GM19324 (cell line): ENCODE data around the gene ZDHHC17.
"Not testable (repeated sequence)": the region's sequence is repeated elsewhere in the genome, so short reads cannot be mapped to it uniquely, and the experiment has no call there.

Experiments
- ATAC-seq: cut with Tn5 transposase; IDR thresholded peaks from one replicate; pipeline ENCODE4 v1.9.1; 2021; ENCODE audit warnings: mild to moderate bottlenecking, moderate library complexity; ENCODE audit not compliant: unreplicated experiment, low FRiP score

The ZDHHC17 gene, protein sequence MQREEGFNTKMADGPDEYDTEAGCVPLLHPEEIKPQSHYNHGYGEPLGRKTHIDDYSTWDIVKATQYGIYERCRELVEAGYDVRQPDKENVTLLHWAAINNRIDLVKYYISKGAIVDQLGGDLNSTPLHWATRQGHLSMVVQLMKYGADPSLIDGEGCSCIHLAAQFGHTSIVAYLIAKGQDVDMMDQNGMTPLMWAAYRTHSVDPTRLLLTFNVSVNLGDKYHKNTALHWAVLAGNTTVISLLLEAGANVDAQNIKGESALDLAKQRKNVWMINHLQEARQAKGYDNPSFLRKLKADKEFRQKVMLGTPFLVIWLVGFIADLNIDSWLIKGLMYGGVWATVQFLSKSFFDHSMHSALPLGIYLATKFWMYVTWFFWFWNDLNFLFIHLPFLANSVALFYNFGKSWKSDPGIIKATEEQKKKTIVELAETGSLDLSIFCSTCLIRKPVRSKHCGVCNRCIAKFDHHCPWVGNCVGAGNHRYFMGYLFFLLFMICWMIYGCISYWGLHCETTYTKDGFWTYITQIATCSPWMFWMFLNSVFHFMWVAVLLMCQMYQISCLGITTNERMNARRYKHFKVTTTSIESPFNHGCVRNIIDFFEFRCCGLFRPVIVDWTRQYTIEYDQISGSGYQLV

DNA sequence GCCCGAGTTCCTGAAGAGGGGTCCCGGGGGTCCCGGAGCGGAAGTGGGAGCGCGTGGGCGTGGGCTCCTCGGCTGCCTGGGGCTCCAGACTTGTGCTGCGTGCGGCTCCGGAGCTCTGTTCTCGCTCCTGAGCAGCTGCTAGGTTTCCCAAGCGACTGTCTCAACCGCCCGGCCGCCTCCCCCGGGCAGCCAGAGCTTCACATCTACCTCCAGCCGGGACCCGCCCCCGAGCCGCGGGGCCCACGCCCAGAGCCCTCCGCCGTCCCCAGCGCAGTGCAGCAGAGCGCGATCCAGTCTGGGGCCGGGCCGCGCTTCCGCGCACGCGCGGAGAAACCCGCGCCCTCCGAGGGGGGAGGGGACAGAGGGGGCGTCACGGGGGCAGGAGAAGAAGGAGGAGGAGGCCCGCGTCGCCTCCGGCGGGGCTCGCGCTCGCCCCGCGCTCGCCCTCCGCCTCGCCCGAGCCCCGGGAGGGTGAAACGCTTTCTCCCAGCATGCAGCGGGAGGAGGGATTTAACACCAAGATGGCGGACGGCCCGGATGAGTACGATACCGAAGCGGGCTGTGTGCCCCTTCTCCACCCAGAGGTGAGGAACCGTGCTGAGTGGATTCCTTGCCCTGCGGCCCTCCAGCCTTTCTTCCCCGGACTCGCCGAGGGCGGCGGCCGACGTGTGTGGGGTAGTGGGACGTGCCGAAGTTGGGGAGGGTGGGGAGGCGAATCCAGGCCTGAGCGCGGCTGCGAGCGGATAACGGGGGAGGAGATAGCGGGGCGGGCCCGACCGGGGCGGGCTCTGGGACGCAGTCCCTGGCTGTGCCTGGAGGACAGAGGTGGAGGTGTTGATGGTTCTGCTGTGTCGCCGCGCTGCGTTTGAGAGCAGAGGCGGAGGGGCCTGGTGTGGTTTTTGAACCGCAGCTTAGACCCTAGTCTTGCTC is at the start of gene ZDHHC17:
Gene ZDHHC17 (plus strand): TSS at position 370 of the 930 bp plus-strand sequence. CDS start 122 bp downstream, at position 492.
- ATAC-seq: peak; percentile 98

- ATAC-seq: no peak
Observed at GRCh38 chr12:76714415-76714814, 49.5 kb upstream of the ZDHHC17 start.

GRCh38 chr12:76714861-76715260 is 49.1 kb upstream of the ZDHHC17 start:
- ATAC-seq: no peak

DNA sequence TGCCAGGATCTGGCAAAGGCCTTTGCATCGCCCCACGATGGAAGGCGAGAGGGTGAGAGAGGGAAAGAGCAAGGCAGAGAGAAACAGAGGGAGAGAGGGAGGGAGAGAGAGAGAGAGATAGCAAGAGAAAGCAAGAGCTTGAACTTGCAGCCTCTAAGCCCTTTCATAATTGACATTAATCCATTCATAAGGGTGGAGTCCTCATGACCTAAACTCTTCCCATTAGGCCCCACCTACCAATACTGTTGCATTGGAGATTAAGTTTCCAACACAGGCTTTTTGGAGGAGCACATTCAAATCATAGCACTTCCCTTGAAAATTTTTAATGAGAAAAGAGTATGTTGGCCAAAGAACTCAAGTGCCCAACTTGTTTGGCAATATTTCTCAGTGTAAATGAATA is 48.6 kb upstream of the ZDHHC17 start:
- no peak for ATAC-seq

DNA sequence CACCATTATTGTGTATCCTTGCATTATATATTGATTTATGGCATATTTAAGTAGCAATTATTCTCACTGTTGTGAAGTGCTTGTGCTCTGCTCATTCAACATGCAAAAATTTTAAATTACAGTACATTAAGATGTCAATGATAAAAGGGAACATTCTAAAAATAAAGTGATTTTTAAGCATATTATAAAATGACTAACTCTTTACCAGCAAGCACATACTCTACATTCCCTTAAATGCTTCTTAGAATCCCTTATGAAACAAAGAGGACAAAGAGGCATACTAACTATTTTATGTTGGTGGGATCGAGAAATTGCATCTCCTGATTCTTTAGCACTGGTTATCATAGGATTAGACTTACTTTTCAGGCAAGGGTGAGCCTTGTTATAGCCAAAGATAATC is 46.6 kb upstream of the ZDHHC17 start:
- no peak for ATAC-seq

DNA sequence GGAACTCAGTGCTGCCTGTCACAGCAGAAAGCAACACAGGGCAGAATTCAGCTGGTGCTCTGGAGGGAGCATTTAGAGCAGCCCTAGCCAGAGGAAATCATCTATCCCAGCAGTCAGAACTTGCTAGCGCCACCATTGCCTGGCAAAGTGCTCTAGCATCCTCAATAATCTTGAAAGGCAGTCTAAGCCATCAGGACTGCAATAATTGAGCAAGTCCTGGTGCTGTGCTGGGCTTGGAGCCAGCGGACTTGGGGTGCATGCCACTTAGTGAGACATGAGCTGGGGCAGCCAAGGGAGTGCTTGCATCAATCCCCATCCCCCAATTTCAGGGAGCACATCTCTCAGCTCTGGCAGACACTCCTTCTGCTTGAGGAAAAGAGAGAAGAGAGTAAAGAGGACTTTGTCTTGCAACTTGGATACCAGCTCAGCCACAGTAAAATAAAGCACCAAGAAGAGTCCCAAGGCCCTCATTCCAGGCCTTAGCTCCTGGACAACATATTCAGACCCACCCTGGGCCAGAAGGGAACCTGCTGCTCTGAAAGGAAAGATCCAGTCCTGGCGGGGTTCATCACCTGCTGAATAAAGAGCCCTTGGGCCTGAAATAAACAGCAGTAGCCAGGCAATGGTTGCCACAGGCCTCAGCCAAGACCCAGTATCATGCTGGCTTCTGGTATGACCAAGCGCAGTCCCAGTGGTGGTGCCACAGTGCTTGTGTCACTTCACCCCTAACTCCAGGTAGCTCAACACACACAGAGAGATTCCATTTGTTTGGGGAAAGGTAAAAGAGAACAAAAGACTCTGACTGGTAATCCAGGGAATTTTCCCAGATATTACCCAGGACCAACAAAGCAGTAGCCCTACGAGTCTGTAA is 44.5 kb upstream of the ZDHHC17 start:
- ATAC-seq: no peak

- ATAC-seq: no peak
Observed at GRCh38 chr12:76720068-76720467, 43.8 kb upstream of the ZDHHC17 start.

GRCh38 chr12:76726626-76727025 is 37.3 kb upstream of the ZDHHC17 start:
- no peak for ATAC-seq

GRCh38 chr12:76732188-76732587 is 31.7 kb upstream of the ZDHHC17 start:
- ATAC-seq: not testable (repeated sequence)

- ATAC-seq: not testable (repeated sequence)
Observed at GRCh38 chr12:76737689-76738088, 26.2 kb upstream of the ZDHHC17 start.

DNA sequence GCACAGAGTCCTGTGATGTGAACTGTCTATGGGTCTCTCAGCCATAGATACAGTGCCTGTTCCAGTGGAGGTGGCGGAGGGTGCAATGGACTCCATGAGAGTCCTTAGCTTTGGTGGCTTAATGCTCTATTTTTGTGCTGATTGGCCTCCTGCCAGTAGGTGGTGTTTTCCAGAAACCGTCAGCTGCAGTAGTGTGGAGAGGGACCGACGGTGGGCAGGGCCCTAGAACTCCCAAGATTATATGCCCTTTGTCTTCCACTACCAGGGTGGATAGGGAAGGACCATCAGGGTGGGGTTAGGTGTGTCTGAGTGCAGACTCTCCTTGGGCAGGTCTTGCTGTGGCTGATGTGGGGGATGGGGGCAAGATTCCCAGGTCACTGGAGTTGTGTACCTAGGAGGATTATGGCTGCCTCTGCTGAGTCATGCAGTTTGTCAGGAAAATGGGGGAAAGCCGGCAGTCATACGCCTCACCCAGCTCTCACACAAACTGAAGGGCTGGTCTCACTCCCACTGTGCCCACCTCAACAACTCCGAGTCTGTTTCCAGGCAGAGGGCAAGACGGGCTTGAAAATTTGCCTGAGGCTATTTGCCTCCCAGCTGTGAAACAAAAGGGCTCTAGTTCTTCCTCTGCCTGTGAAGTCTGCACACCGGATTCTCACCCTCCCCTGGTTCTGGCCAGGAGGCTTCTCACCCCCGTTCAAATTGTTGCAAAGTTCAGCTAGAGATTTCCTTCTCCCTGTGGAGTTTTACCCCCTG is 24.9 kb upstream of the ZDHHC17 start:
- no peak for ATAC-seq

DNA sequence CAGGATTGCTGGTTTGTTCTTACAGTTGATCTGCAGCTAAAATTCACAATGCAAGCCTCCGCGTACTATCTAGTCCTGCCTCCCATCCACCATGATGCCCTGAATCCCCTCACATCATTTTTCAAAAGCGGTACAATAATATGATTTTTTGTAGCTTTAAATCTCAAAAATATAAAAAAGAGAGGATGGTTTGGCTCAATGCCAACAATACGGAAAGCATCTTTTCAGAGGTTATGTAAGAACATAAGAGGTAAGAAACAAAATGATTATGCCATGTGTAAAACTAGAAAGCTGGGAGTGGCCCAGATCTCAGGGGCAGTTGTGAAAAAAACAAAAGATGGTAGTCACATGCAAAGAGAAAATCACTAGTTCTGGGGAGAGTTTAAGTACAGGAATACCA is 24.0 kb upstream of the ZDHHC17 start:
- ATAC-seq: no peak

- no peak for ATAC-seq
Observed at GRCh38 chr12:76740501-76740900, 23.4 kb upstream of the ZDHHC17 start.

GRCh38 chr12:76745343-76745742 is 18.6 kb upstream of the ZDHHC17 start:
- no peak for ATAC-seq

DNA sequence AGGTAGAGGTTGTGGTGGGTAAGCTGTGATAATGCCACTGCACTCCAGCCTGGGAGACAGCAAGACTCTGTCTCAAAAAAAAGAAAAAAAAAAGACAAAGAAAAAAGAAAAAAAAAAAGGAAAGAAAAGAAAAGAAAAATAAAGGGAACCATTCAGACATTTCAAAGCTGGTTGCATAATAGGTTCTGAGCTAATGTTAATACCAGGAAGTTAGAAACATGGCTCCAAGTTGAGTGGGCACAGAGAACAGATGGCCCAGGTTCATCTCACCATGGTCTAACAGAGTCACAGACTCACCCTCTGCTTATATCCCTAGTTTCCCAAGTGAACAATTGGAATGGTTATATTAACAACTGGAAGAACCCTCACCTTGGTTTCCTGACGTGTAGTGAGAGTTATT is 17.4 kb upstream of the ZDHHC17 start:
- ATAC-seq: no peak

- ATAC-seq: no peak
Observed at GRCh38 chr12:76747245-76747644, 16.7 kb upstream of the ZDHHC17 start.

GRCh38 chr12:76755829-76756379 is 8.0 kb upstream of the ZDHHC17 start:
- no peak for ATAC-seq

- no peak for ATAC-seq
Observed at GRCh38 chr12:76757694-76758093, 6.2 kb upstream of the ZDHHC17 start.

GRCh38 chr12:76762601-76762980 is 1.3 kb upstream of the ZDHHC17 start:
- no peak for ATAC-seq
